NCI-H446 treated with DMSO at 0.1 percent for 48 hours (cell line): Measurements from ENCODE around the gene SNUPN.
"Not testable (repeated sequence)": the region's sequence is repeated elsewhere in the genome, so short reads cannot be mapped to it uniquely, and the experiment has no call there.

Source experiments
- DNase-seq: peaks from one replicate; lab custom pipeline; 2025; lab: John Stamatoyannopoulos, UW

SNUPN gene

DNA sequence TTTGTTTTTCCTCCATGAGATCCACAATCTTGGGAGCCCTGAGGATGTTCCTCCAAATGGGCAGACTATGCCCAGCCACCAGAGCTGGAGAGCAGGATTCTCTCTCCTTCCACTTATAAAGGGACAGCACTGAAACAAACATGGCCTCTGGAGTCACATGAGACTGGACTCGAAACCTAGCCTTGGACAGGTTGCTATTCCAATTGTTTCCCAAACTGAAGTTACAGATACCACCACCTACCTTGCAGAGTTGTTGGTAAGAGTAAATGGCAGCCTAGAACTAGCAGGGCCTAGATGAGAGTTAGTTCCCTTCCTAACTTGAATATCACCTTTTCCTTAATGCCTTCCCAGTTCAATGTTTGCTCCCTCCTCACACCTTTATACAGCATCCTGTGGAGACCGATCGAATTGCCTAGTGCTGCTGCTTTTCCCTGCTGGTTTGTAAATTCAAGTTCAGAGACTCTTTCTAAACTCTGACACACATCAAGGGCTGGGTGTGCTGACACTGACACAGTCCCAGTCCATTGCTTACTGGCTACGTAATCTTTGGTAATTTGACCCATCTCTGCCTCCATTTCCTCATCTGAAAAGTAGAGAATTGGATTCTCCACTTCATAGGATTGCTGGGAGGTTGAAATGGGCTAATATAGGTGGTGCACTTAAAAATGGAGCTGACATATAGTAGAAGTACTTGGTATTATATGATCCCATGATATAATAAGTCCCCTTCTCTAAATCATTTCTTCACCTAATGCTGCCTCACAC, 11.9 kb upstream of the SNUPN start:
- DNase-seq = no peak

DNA sequence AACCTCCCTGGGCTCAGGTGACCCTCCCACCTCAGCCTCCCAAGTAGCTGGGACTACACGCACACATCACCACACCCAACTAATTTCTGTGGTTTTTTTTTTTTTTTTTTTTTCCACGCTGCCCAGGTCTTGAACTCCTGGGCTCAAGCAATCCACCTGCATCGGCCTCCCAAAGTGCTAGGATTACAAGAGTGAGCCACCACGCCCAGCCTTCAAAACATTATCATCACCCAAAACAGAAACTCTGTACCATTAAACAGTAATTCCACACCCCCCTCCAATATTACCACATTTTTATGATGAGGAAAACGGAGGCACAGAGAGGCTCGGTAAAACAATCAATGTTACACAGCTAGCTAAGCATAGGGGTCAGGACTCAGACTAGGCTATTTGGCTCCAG, 10.5 kb upstream of the SNUPN start:
- no peak for DNase-seq

DNA sequence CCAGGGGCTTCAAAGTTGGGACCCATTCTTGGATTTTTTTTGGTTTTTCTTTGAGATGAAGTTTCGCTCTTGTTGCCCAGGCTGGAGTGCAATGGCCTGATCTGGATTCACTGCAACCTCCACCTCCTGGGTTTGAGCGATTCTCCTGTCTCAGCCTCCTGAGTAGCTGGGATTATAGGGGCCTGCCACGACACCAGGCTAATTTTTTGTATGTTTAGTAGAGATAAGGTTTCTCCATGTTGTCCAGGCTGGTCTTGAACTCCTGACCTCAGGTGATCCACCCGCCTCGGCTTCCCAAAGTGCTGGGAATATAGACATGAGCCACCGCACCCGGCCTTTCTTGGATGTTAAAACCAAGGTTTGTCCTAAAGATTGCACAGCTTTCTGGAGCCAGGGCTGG, 8.4 kb upstream of the SNUPN start:
- DNase-seq = not testable (repeated sequence)

DNA sequence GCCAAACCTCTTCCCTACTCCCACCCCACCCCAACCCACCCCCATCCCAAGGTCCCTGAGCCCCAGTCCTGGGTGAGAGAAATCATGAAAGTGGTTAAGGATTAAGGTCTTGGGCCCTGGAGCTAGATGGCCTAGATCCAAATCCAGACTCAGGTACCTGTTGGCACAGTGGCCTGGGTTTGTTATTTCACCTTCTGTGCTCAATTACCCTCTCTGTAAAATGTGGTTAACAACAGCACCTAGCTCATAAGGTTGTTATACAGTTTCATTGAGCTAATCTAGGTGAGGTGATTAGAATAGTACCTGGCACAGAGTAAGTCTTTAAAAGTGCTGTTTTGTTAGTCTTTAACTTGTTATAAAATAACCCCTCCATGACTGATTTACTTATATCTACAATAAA, 6.4 kb upstream of the SNUPN start:
- DNase-seq = no peak

DNA sequence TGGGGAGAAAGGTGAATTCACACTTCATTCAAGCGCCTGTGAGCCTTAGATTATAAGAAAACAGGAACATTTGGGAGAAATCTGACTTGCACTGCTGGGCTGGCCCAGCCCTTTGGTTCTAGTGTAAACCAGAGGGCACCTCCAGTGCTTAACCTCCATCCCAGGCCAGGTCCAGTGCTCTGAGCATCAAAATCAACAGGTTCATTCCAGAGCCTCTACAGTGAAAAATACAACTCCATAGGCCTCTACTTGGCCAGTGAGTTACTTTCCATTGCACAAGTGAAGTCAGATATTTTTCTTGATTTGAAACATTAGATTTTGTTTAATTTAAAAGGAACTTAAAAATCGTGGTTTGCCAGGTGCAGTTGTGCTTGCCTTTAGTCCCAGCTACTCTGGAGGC, 3.0 kb downstream of the SNUPN start:
- no peak for DNase-seq

DNA sequence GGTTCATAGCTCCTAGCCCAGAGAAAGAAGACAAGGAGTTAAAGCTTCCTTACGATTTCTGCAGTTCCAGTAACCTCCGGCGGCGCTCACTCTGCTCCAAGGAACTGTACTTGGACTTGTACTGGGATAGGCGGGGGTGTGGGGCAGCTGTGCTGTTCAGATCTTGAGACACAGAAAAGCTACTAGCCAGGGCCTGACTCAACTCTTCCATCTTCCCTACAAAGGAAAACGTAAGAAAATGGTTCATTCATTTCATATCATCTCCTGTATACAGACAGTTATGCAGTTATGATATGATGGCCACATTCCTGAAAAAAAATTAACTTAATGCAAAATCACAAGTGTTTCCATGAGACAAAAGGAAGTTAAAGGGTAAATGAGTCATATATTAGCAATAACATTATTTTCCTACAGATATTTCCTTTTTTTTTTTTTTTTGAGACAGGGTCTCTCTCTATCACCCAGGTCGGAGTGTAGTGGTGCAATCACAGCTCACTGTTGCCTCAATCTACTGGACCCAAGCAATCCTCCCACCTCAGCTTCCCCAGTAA, 4.6 kb downstream of the SNUPN start:
- DNase-seq = no peak

DNA sequence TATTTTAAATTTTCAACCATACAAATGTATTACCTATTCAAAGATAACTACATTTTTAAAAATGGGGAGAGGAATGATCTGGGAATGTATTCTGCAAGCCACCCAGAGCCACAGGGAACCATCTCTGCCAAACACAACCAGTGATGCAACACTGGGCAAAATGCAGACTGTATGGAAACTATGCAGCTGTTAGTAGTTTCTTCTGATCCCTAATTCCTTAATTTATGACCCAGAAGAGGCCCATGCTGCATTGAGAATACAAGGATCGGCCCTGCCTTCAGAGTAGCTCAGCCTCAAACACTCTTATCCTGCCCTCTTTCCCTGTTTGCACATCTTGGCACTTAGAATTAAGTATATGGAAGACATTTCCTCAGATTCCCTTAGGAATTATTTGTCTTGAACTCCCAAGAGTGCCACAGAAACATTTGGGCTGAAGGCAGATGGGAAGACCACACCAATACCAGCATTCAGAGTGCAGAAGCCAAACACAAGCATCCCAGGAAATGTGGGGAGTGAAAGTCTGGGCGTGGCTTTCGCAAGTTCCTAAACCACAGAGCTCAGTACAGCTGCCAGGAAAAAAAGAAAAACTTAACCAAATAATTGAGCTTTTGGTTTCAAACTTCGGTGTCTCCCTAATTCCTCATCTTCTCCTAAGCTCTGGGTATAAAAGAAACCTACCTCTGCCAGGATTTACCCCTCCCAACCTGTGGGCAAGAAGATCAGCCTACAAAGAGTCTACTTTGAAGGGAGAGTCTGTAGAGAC, 5.3 kb downstream of the SNUPN start:
- no peak for DNase-seq

DNA sequence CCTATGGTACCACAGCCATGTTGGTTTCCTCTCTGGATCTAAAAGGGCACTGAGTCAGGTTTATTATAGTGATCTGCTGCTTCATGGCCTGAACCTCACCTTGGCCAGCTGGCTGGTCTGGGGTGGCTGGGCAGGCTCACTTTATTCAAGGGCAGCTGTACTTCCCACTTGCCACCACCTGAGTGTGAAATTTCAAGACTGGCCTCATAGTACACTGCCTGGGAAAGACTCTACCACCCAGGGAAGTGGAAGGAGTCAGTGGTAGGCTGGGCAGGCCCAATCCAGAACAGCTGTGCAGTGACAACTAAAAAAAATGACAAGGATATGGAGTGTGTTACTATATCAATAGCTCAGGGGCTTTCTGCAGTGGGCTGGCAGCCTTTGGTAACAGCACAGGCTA, 8.8 kb downstream of the SNUPN start:
- DNase-seq = no peak

DNA sequence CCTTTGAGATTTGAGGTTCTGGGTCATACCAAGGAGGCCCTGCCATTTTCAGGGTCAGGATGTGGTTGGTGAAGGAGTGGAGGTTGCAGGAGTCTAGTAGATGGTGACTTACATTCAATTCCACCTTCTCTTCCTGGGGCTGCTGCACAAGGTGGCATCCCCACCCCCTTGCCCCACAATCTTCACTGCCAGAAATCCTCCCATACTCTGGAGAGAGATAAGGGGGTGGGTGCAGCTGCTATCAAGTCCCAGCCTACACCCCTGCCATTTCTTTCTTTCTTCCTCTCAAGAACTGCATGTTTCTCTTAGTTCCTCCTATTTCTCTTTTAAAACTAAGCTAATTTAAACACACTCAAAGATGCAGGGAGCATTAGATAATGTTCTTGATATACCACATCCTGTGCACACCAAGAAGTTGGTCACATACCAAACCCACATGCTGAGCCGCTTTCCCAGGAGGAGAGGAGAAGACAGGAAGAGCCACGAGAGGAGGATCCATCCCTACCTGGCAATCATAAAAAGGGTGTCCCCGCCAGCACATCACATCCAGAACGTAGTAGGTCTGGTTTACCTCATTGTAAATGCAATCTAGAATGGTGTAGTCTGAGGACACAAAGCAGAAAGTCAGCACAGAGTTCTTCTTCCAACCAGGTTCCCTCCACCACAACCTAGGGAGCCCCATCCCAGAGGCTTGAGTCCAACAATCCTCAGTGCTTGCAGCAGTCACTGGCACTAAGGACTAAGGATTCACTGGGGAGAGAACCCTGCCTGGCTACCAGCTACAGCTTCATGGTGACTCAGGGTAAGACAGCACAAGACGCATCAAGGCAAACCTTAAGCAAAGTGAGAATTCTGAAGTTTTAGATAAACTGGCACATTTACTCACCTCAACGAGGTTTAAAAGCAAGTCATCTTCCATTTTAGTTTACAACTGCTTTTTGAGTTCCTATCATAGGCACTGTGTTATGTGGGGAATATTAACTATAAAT, 18.5 kb downstream of the SNUPN start:
- no peak for DNase-seq

DNA sequence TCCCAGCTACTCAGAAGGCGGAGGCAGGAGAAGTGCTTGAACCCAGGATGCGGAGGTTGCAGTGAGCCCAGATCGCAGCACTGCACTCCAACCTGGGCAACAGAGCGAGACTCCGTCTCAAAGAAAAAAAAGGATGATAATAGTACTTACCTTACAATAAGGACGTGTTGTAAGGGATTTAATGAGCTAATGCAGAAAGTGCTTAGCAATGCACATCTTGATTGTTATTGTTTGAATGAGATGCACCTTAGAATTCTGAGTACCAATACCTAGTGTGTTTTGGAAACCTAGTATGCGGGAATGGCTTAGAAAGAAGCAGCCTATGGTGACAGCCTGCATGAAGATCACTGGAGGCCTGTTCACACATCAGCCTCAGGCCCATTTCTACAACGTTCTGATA, 19.5 kb downstream of the SNUPN start:
- no peak for DNase-seq

DNA sequence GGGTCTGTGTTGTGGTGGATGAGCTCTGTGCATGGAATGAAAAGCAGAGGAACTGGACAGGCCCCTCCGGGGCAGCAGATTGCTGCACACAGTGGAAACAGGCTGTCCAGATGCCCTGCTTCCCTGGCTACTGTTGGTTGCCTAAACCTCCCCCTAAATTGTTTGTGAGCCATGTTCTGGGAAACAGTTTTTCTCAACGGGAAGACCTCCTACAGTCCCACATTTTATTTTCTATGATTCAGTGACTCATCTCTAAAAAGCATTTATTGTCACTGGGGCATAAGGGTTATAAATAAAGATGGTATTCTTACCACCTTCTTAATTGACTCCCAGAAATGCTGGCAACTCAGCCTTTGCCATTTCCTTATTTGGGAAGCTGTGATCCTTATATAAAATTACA, 26.1 kb downstream of the SNUPN start:
- no peak for DNase-seq

DNA sequence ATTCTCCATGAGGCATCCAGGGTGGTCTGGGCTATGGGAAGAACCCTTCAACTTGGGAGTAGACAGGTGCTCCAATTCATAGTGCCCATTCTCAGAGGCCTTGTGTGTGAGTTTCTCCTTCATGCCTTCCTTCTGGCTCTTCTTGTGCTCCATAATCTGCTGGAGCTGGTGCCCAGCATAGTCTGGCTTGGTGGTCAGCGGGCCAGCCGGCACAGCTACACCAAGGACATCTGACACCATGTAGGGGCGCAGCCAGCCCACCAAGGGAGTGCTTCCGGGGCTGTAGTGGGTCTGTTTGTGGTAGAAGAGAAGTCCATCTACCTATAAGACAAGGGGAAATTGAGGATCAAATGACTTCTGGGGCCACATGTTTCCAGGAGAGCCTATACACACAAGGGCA, 27.2 kb downstream of the SNUPN start:
- DNase-seq = no peak

DNA sequence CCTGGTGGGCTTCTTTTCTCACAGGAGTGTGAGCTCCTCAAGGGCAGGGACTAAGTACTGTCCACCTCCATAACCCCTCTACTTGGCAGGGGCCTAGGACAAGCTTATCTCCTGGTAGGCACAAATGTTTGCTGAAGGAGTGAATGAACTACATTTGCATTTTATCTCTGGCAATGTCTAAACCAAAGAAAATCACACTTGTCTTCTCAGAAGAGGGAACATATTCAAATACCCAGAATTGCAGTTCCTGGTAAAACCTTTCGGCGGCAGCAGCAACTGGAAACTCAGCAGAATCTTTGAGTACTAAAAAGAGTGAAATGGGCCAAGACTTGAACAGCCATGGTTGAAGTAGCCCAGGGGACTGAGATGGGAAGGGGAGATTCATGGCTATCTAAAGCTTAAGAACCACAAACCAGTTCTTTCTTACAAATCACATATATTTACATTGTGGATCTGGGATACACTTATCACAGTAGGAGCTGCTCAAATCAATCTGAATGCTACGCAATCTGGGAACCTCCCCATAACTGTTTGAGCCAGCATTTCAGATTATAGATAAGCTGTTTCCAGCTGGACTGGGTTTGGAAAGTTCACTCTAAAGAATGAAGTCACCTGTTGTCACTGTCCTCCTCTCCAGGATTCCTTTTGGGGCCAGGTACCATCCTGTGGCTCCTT, 27.7 kb downstream of the SNUPN start:
- no peak for DNase-seq

DNA sequence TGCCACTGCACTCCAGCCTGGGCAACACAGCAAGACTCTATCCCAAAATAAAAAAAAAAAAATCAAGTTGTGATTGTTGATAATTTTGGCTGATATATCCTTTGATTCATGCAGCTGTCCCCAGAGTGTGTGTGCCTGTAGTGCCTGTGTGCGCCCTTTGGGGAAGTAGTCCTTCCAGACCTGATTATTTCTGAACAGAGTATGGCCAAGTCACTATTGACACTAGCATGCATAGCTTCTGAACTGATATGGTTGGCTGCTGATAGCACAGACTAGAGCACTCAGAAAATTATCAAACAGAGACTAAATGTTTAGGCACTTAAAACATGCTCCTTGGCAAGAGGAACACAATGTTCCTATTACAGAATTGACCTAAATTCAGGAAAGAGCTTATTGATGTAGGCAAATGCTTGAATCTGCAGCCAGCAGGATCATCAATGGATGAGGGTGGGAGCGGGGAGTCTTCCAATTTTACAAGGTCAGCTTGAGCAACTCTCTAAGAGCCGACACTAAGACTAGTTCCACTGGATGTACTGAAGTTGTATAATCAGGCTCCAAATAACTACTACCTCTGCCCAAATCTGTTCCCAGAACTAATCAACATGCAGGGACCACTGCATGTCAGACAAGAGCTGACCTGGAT, 28.7 kb downstream of the SNUPN start:
- no peak for DNase-seq

DNA sequence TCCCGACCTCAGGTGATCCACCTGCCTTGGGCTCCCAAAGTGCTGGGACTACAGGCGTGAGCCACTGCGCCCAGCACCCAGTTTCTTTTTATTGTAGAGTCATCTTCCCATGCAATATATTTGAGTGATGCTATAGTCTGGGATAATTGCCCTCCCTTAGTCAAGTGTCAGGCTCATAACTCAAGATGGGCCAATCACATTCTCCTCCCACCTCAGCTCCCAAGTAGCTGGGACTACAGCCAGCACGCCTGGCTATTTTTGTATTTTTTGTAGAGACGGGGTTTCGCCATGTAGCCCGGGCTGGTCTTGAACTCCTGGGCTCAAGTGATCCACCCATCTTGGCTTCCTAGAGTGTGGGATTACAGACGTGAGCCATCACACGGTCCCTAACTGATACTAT, 31.2 kb downstream of the SNUPN start:
- DNase-seq = no peak

DNA sequence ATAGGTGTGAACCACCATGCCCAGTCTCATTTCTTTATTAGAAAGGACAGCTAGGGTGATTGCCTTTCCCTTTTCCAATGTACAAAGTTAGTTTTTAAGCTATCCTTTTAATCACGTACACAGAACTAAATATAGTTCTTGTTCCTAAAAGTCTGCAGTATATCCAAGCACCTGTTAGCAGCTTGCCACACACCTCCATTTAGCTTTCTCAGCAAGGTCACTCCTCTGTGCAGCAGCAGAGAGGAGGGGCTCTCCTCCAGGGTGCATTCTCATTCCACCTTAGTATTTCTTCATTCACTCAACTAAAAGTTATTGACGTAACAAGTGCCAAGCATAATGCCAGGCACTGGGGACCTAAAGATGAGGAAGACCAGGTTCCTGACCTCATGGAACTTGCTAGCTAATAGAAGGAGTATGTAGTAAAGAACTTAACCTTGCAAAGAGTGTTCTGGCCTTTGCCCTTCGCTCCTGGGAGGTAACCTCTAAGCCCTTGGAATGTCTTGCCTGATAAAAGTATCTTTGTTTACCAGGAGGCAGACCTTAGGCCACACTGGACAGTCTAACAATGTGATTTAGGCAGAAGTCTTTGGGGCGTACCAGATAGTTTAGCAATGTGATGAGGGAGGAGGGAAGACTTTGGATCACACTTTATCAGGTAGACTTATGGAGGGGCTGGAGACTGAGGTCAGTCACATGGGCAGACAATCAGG, 33.7 kb downstream of the SNUPN start:
- no peak for DNase-seq

DNA sequence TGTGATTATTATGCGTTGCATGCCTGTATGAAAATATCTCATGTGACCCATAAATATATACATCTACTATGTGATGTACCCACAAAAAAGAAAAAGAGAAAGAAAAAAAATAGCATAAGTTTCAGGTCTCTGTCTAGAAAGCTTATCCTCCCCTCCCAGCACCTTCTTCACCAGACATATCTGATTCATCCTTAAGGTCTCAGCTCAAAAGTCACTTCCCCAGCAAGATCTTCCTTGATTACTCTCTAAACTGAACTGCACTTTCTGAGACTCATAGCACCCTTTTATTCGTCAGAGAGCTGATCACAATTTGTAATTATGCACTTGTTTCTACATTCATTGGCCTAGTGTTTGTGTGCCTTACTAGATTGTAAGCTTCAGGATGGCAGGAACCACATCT, 35.3 kb downstream of the SNUPN start:
- DNase-seq = no peak

DNA sequence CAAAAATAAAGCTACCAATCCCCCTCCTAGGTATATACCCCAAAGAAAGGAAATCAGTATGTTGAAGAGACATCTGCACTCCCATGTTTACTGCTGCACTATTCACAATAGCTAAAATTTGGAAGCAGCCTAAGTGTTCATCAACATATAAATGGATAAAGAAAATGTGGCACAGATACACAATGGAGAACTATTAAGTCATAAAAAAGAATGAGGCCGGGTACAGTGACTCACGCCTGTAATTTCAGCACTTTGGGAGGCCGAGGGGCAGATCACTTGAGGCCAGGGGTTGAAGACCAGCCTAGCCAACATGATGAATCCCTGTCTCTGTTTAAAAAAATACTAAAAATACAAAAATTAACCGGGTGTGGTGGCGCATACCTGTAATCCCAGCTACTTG, 36.5 kb downstream of the SNUPN start:
- no peak for DNase-seq

DNA sequence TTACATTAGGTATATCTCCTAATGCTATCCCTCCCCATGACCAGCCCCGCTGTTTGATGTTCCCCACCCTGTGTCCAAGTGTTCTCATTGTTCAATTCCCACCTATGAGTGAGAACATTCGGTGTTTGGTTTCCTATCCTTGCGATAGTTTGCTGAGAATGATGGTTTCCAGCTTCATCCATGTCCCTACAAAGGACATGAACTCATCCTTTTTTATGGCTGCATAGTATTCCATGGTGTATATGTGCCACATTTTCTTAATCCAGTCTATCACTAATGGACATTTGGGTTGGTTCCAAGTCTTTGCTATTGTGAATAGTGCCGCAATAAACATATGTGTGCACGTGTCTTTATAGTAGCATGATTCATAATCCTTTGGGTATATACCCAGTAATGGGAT, 39.1 kb downstream of the SNUPN start:
- not testable (repeated sequence) for DNase-seq

DNA sequence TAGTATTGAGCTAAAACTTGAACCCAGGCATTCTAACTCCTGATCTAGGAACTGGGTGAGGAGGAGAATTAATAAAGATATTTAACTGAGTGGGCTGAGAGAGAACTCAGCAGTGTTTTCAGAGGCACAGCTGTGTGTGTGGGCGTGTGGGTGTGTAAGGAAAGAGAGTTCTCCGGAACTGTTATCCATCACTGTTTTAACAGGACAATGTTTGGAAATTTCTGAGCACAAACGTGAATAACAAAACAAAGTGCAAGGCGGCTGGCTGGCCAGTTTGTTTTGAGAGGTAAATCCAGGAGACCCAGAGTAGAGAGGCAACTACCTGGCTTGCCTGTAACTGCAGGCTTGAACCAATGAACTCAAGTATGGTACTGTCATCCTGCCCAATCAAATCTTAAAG, 41.4 kb downstream of the SNUPN start:
- no peak for DNase-seq

DNA sequence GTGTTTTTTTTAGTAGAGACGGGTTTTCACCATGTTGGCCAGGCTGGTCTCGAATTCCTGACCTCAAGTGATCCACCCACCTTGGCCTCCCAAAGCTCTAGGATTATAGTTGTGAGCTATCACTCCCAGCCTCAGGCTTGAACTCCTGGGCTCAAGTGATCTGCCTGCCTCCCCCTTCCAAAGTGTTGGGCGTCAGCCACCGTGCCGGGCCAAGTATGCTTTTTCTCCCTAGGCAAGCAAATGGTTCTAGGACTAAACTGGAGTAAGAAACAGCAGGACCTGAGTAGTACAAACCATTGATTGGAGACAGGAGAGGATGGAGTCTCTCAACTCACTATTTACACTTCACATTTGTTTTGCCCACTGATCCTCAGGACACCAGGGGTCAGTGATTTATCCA, 41.8 kb downstream of the SNUPN start:
- no peak for DNase-seq
